GM23338 (cell line): Measurements from ENCODE around the gene S100Z. TPM values are rescaled to one million over a fixed set of nuclear protein-coding genes. Genes with fewer than 3 reads are reported as not detected.

Experiments used
- JUNB ChIP-seq: IDR thresholded peaks from one replicate; pipeline ENCODE4 v1.6.1; 2016; ENCODE audit warnings: antibody characterized with exemption; ENCODE audit not compliant: unreplicated experiment
- NANOG ChIP-seq: IDR thresholded peaks from 2 replicates; pipeline ENCODE4 v1.6.1; 2016; ENCODE audit warnings: antibody characterized with exemption, borderline replicate concordance
- POLR2AphosphoS5 ChIP-seq: IDR thresholded peaks from 2 replicates; pipeline ENCODE4 v1.6.1; 2016; ENCODE audit warnings: antibody characterized with exemption, low read depth
- STAT1 ChIP-seq: IDR thresholded peaks from one replicate; pipeline ENCODE4 v1.6.1; 2016; ENCODE audit warnings: antibody characterized with exemption; ENCODE audit not compliant: unreplicated experiment
- ZNF114 ChIP-seq: fragments of 250-450 bp; sonication (Bioruptor Pico); IDR thresholded peaks from 2 replicates; pipeline ENCODE4 v1.5.0; 2020; ENCODE audit warnings: mild to moderate bottlenecking, moderate library complexity
- ZNF331 ChIP-seq: fragments of 250-450 bp; sonication (Bioruptor Pico); IDR thresholded peaks from 2 replicates; pipeline ENCODE4 v1.5.0; 2020; ENCODE audit warnings: low read depth, mild to moderate bottlenecking, moderate library complexity
- polyA plus RNA-seq: library from polyadenylated mRNA; unstranded; fragments of >200 nt; fragmentation: Nextera tagmentation; extraction: Ambion mirVana; gene quantifications from 2 replicates; pipeline ENCODE4 v1.2.1, GENCODE V29; 2016
- total RNA-seq: library from RNA; depleted of rRNA; stranded (reverse); fragments of >200 nt; shearing (Covaris generic); gene quantifications from 2 replicates; pipeline ENCODE4 v1.2.3, GENCODE V29; 2014
- TF ChIP-seq, protein P1 (sequence below): fragments of 250-450 bp; sonication (Bioruptor Pico); IDR thresholded peaks from 2 replicates; pipeline ENCODE4 v1.5.0; 2020; ENCODE audit warnings: mild to moderate bottlenecking, moderate library complexity
- TF ChIP-seq, protein P2 (sequence below): IDR thresholded peaks from one replicate; pipeline ENCODE4 v1.6.1; 2018; ENCODE audit warnings: antibody characterized with exemption; ENCODE audit not compliant: unreplicated experiment
- TF ChIP-seq, protein P3 (sequence below): IDR thresholded peaks from 2 replicates; pipeline ENCODE4 v1.6.1; 2016; ENCODE audit warnings: antibody characterized with exemption

The S100Z gene
- total and polyA plus RNA-seq, 2 experiments from 2014 or later: not detected

DNA sequence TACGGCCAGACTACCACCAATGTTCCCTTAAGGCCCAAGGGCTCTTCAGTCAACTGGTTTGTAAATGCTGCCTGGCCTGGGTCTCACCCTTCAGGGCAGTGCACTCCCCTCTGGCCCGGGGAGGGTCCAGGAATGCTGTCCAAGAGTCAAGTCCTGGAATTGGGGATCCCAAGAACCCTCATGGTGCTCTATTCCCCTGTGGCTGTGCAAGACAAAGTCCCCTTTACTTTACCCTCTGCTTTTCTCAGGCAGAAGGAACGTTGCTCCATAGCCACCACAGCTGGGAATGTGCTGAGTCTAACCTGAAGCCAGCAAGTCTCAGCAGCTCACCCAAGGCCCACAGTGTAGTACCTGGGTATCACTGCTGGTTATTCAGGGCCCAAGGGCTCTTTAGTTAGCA lies 51.7 kb downstream of the S100Z start (continued):
- TF ChIP-seq, protein P1, sequence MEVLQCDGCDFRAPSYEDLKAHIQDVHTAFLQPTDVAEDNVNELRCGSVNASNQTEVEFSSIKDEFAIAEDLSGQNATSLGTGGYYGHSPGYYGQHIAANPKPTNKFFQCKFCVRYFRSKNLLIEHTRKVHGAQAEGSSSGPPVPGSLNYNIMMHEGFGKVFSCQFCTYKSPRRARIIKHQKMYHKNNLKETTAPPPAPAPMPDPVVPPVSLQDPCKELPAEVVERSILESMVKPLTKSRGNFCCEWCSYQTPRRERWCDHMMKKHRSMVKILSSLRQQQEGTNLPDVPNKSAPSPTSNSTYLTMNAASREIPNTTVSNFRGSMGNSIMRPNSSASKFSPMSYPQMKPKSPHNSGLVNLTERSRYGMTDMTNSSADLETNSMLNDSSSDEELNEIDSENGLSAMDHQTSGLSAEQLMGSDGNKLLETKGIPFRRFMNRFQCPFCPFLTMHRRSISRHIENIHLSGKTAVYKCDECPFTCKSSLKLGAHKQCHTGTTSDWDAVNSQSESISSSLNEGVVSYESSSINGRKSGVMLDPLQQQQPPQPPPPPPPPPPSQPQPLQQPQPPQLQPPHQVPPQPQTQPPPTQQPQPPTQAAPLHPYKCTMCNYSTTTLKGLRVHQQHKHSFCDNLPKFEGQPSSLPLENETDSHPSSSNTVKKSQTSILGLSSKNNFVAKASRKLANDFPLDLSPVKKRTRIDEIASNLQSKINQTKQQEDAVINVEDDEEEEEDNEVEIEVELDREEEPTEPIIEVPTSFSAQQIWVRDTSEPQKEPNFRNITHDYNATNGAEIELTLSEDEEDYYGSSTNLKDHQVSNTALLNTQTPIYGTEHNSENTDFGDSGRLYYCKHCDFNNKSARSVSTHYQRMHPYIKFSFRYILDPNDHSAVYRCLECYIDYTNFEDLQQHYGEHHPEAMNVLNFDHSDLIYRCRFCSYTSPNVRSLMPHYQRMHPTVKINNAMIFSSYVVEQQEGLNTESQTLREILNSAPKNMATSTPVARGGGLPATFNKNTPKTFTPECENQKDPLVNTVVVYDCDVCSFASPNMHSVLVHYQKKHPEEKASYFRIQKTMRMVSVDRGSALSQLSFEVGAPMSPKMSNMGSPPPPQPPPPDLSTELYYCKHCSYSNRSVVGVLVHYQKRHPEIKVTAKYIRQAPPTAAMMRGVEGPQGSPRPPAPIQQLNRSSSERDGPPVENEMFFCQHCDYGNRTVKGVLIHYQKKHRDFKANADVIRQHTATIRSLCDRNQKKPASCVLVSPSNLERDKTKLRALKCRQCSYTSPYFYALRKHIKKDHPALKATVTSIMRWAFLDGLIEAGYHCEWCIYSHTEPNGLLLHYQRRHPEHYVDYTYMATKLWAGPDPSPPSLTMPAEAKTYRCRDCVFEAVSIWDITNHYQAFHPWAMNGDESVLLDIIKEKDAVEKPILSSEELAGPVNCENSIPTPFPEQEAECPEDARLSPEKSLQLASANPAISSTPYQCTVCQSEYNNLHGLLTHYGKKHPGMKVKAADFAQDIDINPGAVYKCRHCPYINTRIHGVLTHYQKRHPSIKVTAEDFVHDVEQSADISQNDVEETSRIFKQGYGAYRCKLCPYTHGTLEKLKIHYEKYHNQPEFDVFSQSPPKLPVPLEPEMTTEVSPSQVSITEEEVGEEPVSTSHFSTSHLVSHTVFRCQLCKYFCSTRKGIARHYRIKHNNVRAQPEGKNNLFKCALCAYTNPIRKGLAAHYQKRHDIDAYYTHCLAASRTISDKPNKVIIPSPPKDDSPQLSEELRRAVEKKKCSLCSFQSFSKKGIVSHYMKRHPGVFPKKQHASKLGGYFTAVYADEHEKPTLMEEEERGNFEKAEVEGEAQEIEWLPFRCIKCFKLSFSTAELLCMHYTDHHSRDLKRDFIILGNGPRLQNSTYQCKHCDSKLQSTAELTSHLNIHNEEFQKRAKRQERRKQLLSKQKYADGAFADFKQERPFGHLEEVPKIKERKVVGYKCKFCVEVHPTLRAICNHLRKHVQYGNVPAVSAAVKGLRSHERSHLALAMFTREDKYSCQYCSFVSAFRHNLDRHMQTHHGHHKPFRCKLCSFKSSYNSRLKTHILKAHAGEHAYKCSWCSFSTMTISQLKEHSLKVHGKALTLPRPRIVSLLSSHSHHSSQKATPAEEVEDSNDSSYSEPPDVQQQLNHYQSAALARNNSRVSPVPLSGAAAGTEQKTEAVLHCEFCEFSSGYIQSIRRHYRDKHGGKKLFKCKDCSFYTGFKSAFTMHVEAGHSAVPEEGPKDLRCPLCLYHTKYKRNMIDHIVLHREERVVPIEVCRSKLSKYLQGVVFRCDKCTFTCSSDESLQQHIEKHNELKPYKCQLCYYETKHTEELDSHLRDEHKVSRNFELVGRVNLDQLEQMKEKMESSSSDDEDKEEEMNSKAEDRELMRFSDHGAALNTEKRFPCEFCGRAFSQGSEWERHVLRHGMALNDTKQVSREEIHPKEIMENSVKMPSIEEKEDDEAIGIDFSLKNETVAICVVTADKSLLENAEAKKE: no peak
- no peak for TF ChIP-seq NANOG
- TF ChIP-seq POLR2AphosphoS5: no peak
- TF ChIP-seq ZNF114 (CRISPR knock-in tag): no peak
- TF ChIP-seq JUNB: no peak
- TF ChIP-seq ZNF331 (CRISPR knock-in tag): no peak
- TF ChIP-seq, protein P2, sequence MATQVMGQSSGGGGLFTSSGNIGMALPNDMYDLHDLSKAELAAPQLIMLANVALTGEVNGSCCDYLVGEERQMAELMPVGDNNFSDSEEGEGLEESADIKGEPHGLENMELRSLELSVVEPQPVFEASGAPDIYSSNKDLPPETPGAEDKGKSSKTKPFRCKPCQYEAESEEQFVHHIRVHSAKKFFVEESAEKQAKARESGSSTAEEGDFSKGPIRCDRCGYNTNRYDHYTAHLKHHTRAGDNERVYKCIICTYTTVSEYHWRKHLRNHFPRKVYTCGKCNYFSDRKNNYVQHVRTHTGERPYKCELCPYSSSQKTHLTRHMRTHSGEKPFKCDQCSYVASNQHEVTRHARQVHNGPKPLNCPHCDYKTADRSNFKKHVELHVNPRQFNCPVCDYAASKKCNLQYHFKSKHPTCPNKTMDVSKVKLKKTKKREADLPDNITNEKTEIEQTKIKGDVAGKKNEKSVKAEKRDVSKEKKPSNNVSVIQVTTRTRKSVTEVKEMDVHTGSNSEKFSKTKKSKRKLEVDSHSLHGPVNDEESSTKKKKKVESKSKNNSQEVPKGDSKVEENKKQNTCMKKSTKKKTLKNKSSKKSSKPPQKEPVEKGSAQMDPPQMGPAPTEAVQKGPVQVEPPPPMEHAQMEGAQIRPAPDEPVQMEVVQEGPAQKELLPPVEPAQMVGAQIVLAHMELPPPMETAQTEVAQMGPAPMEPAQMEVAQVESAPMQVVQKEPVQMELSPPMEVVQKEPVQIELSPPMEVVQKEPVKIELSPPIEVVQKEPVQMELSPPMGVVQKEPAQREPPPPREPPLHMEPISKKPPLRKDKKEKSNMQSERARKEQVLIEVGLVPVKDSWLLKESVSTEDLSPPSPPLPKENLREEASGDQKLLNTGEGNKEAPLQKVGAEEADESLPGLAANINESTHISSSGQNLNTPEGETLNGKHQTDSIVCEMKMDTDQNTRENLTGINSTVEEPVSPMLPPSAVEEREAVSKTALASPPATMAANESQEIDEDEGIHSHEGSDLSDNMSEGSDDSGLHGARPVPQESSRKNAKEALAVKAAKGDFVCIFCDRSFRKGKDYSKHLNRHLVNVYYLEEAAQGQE: no peak
- TF ChIP-seq STAT1: no peak
- TF ChIP-seq, protein P3, sequence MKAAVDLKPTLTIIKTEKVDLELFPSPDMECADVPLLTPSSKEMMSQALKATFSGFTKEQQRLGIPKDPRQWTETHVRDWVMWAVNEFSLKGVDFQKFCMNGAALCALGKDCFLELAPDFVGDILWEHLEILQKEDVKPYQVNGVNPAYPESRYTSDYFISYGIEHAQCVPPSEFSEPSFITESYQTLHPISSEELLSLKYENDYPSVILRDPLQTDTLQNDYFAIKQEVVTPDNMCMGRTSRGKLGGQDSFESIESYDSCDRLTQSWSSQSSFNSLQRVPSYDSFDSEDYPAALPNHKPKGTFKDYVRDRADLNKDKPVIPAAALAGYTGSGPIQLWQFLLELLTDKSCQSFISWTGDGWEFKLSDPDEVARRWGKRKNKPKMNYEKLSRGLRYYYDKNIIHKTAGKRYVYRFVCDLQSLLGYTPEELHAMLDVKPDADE: no peak
